GM06990 (cell line): Measurements from ENCODE around the gene FIG4.
A peak's percentile ranks its signal among the peaks of the same experiment; 100 is the strongest.

ENCODE experiments used
- DNase-seq: peaks from one replicate; pipeline ENCODE4 v3.0.0-alpha.2; 2011; ENCODE audit not compliant: insufficient read length; ENCODE audit errors: extremely low read depth
- H3K27me3 ChIP-seq: replicated peaks from 2 replicates; pipeline ENCODE4 v1.6.0; 2011; ENCODE audit warnings: low read length; ENCODE audit not compliant: control insufficient read depth, insufficient read depth
- H3K36me3 ChIP-seq: 2 replicates; pipeline ENCODE4 v1.5.1; 2011; ENCODE audit warnings: low read length; ENCODE audit not compliant: control insufficient read depth, insufficient read depth
- H3K4me3 ChIP-seq: replicated peaks from 2 replicates; pipeline ENCODE4 v1.5.1; 2011; ENCODE audit warnings: low read depth, mild to moderate bottlenecking, control low read depth, low read length
- CTCF ChIP-seq: IDR thresholded peaks from 2 replicates; pipeline ENCODE4 v1.5.1; 2011; ENCODE audit warnings: low read length, control low read depth, mild to moderate bottlenecking, inconsistent platforms; ENCODE audit not compliant: insufficient read depth, poor library complexity, severe bottlenecking

The FIG4 gene

GRCh38 chr6:109695468-109695867 lies 4.4 kb downstream of the FIG4 start:
- H3K36me3 ChIP-seq = no peaks in the 10 kb centered on the region
- DNase-seq = no peak
- no peak overlapping the region for H3K4me3 ChIP-seq
- no peaks in the 10 kb centered on the region for H3K27me3 ChIP-seq
- peak; percentile 29 for TF ChIP-seq CTCF

GRCh38 chr6:109696355-109696754 lies 5.3 kb downstream of the FIG4 start:
- no peak for TF ChIP-seq CTCF
- H3K36me3 ChIP-seq = no peaks in the 10 kb centered on the region
- H3K4me3 ChIP-seq = no peak overlapping the region
- DNase-seq = no peak
- H3K27me3 ChIP-seq = no peaks in the 10 kb centered on the region

GRCh38 chr6:109701221-109701620 lies 10.1 kb downstream of the FIG4 start:
- H3K4me3 ChIP-seq = no peak overlapping the region

GRCh38 chr6:109701774-109702173 lies 10.7 kb downstream of the FIG4 start:
- no peak for TF ChIP-seq CTCF
- no peak overlapping the region for H3K4me3 ChIP-seq
- DNase-seq = no peak

More at GRCh38 chr6:109701221-109701620, 10.1 kb downstream of the FIG4 start:
- H3K27me3 ChIP-seq = no peaks in the 10 kb centered on the region
- H3K36me3 ChIP-seq = no peaks in the 10 kb centered on the region
- no peak for DNase-seq
- no peak for TF ChIP-seq CTCF

GRCh38 chr6:109702791-109703190 lies 11.7 kb downstream of the FIG4 start:
- TF ChIP-seq CTCF = no peak
- DNase-seq = no peak
- Histone ChIP-seq H3K4me3 (no peak overlapping the region), H3K36me3 (no peaks in the 10 kb centered on the region), H3K27me3 (no peaks in the 10 kb centered on the region)

More at GRCh38 chr6:109701774-109702173, 10.7 kb downstream of the FIG4 start:
- Histone ChIP-seq H3K27me3 (no peaks in the 10 kb centered on the region), H3K36me3 (no peaks in the 10 kb centered on the region)

- peak; percentile 94 for TF ChIP-seq CTCF
- H3K4me3 ChIP-seq = no peak overlapping the region
- DNase-seq = peak; percentile 68
- no peaks in the 10 kb centered on the region for H3K27me3 ChIP-seq
- H3K36me3 ChIP-seq = no peaks in the 10 kb centered on the region
These were observed 14.2 kb downstream of the FIG4 start for GRCh38 chr6:109705258-109705657.
